HCT116 (cell line): Measurements from ENCODE around the gene TMBIM6. TPM values are rescaled to one million over a fixed set of nuclear protein-coding genes. Genes with fewer than 3 reads are reported as not detected.

Experiments
- ATAC-seq: fragments of 200-7000 bp; cut with Tn5 transposase; 2 replicates; pipeline ENCODE4 v1.9.1; 2020; ENCODE audit warnings: mild to moderate bottlenecking, moderate library complexity
- BruUV-seq: library from RNA; stranded (reverse); fragments of 400-500 nt; replicated peaks from 2 replicates; lab custom pipeline; 2021; lab: Mats Ljungman, UMichigan
- CTCF ChIA-PET: fragments of 300-600 bp; sonication (Branson Sonifier 250); formaldehyde crosslinking; loops from one replicate; lab custom pipeline; 2021; ENCODE audit warnings: antibody characterized with exemption; lab: Charles Lee
- POLR2A ChIA-PET: fragments of 300-600, 350-600 bp; sonication (Branson Sonifier 250); formaldehyde crosslinking; loops from one replicate; lab custom pipeline; 2021; ENCODE audit warnings: antibody characterized with exemption; lab: Charles Lee
- RAD21 ChIA-PET, 2 experiments: fragments of 300-600 bp; sonication (Branson Sonifier 250); formaldehyde crosslinking; loops; one replicate each; lab custom pipeline; 2023; ENCODE audit warnings: low total read pairs in 2 of 2; ENCODE audit not compliant: uncharacterized antibody in 2 of 2, unreplicated experiment in 2 of 2, low non-redundant PET in 1 of 2; lab: Charles Lee
- DNase-seq: peaks from one replicate; pipeline ENCODE4 v3.0.0-alpha.2; 2010; ENCODE audit warnings: low read depth, low spot score
- H2AFZ ChIP-seq: fragments of 200-600 bp; shearing (Covaris generic), sonication (generic); 2 replicates; pipeline ENCODE4 v1.6.1; 2017; ENCODE audit warnings: low read depth, mixed run types, mixed read lengths, antibody characterized with exemption, low read length; ENCODE audit not compliant: poor library complexity, severe bottlenecking
- H3K27ac ChIP-seq: 2 replicates; pipeline ENCODE4 v1.5.1; 2012; ENCODE audit warnings: low read depth, low read length
- H3K27me3 ChIP-seq: fragments of 200-600 bp; sonication (generic); 2 replicates; pipeline ENCODE4 v1.6.1; 2016; ENCODE audit warnings: mixed run types, low read length, mixed read lengths; ENCODE audit not compliant: insufficient read depth
- H3K36me3 ChIP-seq, 2 experiments: fragments of 200-500 bp in 1 of 2; fragments of 200-600 bp in 1 of 2; sonication (Bioruptor generic) in 1 of 2; sonication (generic) in 1 of 2; 2 replicates each; pipeline versions ENCODE4 v1.5.1 to v1.6.1; 2014 to 2016; ENCODE audit warnings: low read length in 2 of 2, inconsistent platforms in 1 of 2, mixed read lengths in 1 of 2, mixed run types in 1 of 2; ENCODE audit not compliant: insufficient read depth in 2 of 2, control insufficient read depth in 1 of 2
- H3K4me1 ChIP-seq, 2 experiments: fragments of 200-600 bp in 1 of 2; sonication (generic) in 1 of 2; 2 replicates each; pipeline versions ENCODE4 v1.5.1 to v1.6.1; 2012 to 2017; ENCODE audit warnings: low read length in 2 of 2, inconsistent platforms in 1 of 2, mild to moderate bottlenecking in 1 of 2, mixed read lengths in 1 of 2, mixed run types in 1 of 2, moderate library complexity in 1 of 2; ENCODE audit not compliant: insufficient read depth in 2 of 2, control insufficient read depth in 1 of 2
- H3K4me2 ChIP-seq: fragments of 200-600 bp; sonication (generic); 2 replicates; pipeline ENCODE4 v1.6.1; 2017; ENCODE audit warnings: mixed run types, low read length, mixed read lengths
- H3K4me3 ChIP-seq, 2 experiments: fragments of 200-600 bp in 1 of 2; sonication (generic) in 1 of 2; replicated peaks in 1 of 2; 2 replicates each; pipeline ENCODE4 v1.5.1; 2011 to 2016; ENCODE audit warnings: low read length in 2 of 2, control low read depth in 1 of 2, low read depth in 1 of 2, mild to moderate bottlenecking in 1 of 2, mixed read lengths in 1 of 2, mixed run types in 1 of 2
- H3K79me2 ChIP-seq: fragments of 200-600 bp; sonication (generic); 2 replicates; pipeline ENCODE4 v1.6.1; 2017; ENCODE audit warnings: mild to moderate bottlenecking, mixed run types, low read length, moderate library complexity, mixed read lengths; ENCODE audit not compliant: insufficient read depth
- H3K9ac ChIP-seq: fragments of 200-600 bp; sonication (generic); 2 replicates; pipeline ENCODE4 v1.6.1; 2016; ENCODE audit warnings: low read length, mixed read lengths
- H3K9me2 ChIP-seq: fragments of 200-600 bp; sonication (generic), shearing (Covaris generic); 2 replicates; pipeline ENCODE4 v1.6.1; 2017; ENCODE audit warnings: mixed run types, mild to moderate bottlenecking, moderate library complexity; ENCODE audit not compliant: insufficient read depth
- H3K9me3 ChIP-seq, 2 experiments: fragments of 200-500 bp in 1 of 2; fragments of 200-600 bp in 1 of 2; sonication (Bioruptor generic) in 1 of 2; sonication (generic) in 1 of 2; 2 replicates each; pipeline ENCODE4 v1.6.1; 2014 to 2017; ENCODE audit warnings: low read length in 2 of 2, mixed read lengths in 2 of 2, inconsistent platforms in 1 of 2, low read depth in 1 of 2, mild to moderate bottlenecking in 1 of 2, mixed run types in 1 of 2, moderate library complexity in 1 of 2; ENCODE audit not compliant: control insufficient read depth in 1 of 2, insufficient read depth in 1 of 2
- H4K20me1 ChIP-seq: fragments of 200-600 bp; sonication (generic), shearing (Covaris generic); 2 replicates; pipeline ENCODE4 v1.6.1; 2017; ENCODE audit warnings: mixed run types, mild to moderate bottlenecking, moderate library complexity; ENCODE audit not compliant: insufficient read depth
- CBX3 ChIP-seq: IDR thresholded peaks from 2 replicates; pipeline ENCODE4 v1.6.1; 2012; ENCODE audit warnings: low read depth
- CTCF ChIP-seq, 3 experiments: fragments of 200-600 bp in 1 of 3; sonication (generic) in 1 of 3; IDR thresholded peaks in 2 of 3; conservative IDR thresholded peaks in 1 of 3; 2 replicates each; pipeline ENCODE4 v1.5.1; 2012 to 2017; ENCODE audit warnings: low read depth in 2 of 3, low read length in 2 of 3, antibody characterized with exemption in 1 of 3, borderline replicate concordance in 1 of 3, control low read depth in 1 of 3, mild to moderate bottlenecking in 1 of 3, mixed read lengths in 1 of 3, mixed run types in 1 of 3, moderate library complexity in 1 of 3; ENCODE audit not compliant: insufficient read depth in 1 of 3
- EZH2 ChIP-seq: fragments of 200-600 bp; sonication (generic); IDR thresholded peaks from 2 replicates; pipeline ENCODE4 v1.6.1; 2017; ENCODE audit warnings: antibody characterized with exemption, mixed run types
- FOSL1 ChIP-seq: IDR thresholded peaks from 2 replicates; pipeline ENCODE4 v1.6.1; 2012; ENCODE audit warnings: low read depth
- JUND ChIP-seq: IDR thresholded peaks from 2 replicates; pipeline ENCODE4 v1.6.1; 2012
- POLR2AphosphoS5 ChIP-seq: IDR thresholded peaks from 2 replicates; pipeline ENCODE4 v1.6.1; 2011; ENCODE audit warnings: mild to moderate bottlenecking, low read depth, low read length, moderate library complexity
- RAD21 ChIP-seq: IDR thresholded peaks from 2 replicates; pipeline ENCODE4 v1.6.1; 2012; ENCODE audit warnings: low read depth, mild to moderate bottlenecking
- TCF7L2 ChIP-seq: IDR thresholded peaks from 2 replicates; pipeline ENCODE4 v1.7.0; 2011; ENCODE audit warnings: borderline replicate concordance, inconsistent platforms; ENCODE audit not compliant: insufficient read depth, insufficient read length; ENCODE audit errors: extremely low read depth
- ZFX ChIP-seq: fragments of 450-650 bp; IDR thresholded peaks from 2 replicates; pipeline ENCODE4 v1.6.1; 2017
- intact Hi-C: fragments of 100-400 bp; cut with micrococcal nuclease; formaldehyde crosslinking; loops from 2 replicates; pipeline ENCODE4 v1.10.0; 2022
- total RNA-seq: library from RNA; stranded (reverse); gene quantifications from one replicate; pipeline ENCODE4 v1.2.1, GENCODE V29; 2021; ENCODE audit not compliant: unreplicated experiment

Gene TMBIM6
- total RNA-seq, 1 experiment from 2014 or later, result 510 TPM

GRCh38 chr12:49808686-49809380 lies 67.5 kb downstream of the TMBIM6 start (continued):
- TF ChIP-seq CTCF (IDR thresholded peaks at IDR 0.05 in 2 of 3, conservative IDR thresholded peaks at IDR 0.05 in 1 of 3; ENCODE audit: borderline replicate concordance in 1 of 3, insufficient read depth in 1 of 3, low read depth in 2 of 3, low read length in 2 of 3) (no peak), TCF7L2 (no peak), JUND (no peak), RAD21 (no peak)
- TF ChIP-seq, all 23 proteins: peak for 0

- H3K4me3 ChIP-seq, result no peak overlapping the region
- no TSS peak for BruUV-seq
- no peak overlapping the region for H3K9ac ChIP-seq
- CTCF ChIA-PET, result no interaction called here
- POLR2A ChIA-PET, result no interaction called here
- RAD21 ChIA-PET, result no interaction called here
- H3K27me3 ChIP-seq, result no peaks in the 10 kb centered on the region
- no peaks in the 10 kb centered on the region for H3K9me3 ChIP-seq
- DNase-seq, result no peak
- H3K36me3 ChIP-seq, result no peaks in the 10 kb centered on the region
- intact Hi-C loops, result no loop called here
- H3K27ac ChIP-seq, result no peak overlapping the region
- H3K4me2 ChIP-seq, result no peak overlapping the region
- no peaks in the 10 kb centered on the region for H3K4me1 ChIP-seq
- no peaks in the 10 kb centered on the region for H4K20me1 ChIP-seq
- TF ChIP-seq RAD21 (no peak), FOSL1 (no peak), CBX3 (no peak), EZH2 (no peak), CTCF (IDR thresholded peaks at IDR 0.05 in 2 of 3, conservative IDR thresholded peaks at IDR 0.05 in 1 of 3; ENCODE audit: borderline replicate concordance in 1 of 3, insufficient read depth in 1 of 3, low read depth in 2 of 3, low read length in 2 of 3) (no peak), POLR2AphosphoS5 (no peak), ZFX (no peak)
- H3K79me2 ChIP-seq, result no peaks in the 10 kb centered on the region
- H2AFZ ChIP-seq, result no peak overlapping the region
- H3K9me2 ChIP-seq, result no peaks in the 10 kb centered on the region
- no peak for ATAC-seq
Measured at GRCh38 chr12:49809381-49809905, 68.1 kb downstream of the TMBIM6 start.
